GM06990 (cell line): Measurements from ENCODE around the gene NT5C1B.

Experiments used
- DNase-seq: peaks from one replicate; pipeline ENCODE4 v3.0.0-alpha.2; 2011; ENCODE audit not compliant: insufficient read length; ENCODE audit errors: extremely low read depth
- H3K27me3 ChIP-seq: replicated peaks from 2 replicates; pipeline ENCODE4 v1.6.0; 2011; ENCODE audit warnings: low read length; ENCODE audit not compliant: control insufficient read depth, insufficient read depth
- H3K36me3 ChIP-seq: 2 replicates; pipeline ENCODE4 v1.5.1; 2011; ENCODE audit warnings: low read length; ENCODE audit not compliant: control insufficient read depth, insufficient read depth
- H3K4me3 ChIP-seq: replicated peaks from 2 replicates; pipeline ENCODE4 v1.5.1; 2011; ENCODE audit warnings: low read depth, mild to moderate bottlenecking, control low read depth, low read length
- TF ChIP-seq, protein P1 (sequence below): IDR thresholded peaks from 2 replicates; pipeline ENCODE4 v1.5.1; 2011; ENCODE audit warnings: low read length, control low read depth, mild to moderate bottlenecking, inconsistent platforms; ENCODE audit not compliant: insufficient read depth, poor library complexity, severe bottlenecking

Gene NT5C1B

DNA sequence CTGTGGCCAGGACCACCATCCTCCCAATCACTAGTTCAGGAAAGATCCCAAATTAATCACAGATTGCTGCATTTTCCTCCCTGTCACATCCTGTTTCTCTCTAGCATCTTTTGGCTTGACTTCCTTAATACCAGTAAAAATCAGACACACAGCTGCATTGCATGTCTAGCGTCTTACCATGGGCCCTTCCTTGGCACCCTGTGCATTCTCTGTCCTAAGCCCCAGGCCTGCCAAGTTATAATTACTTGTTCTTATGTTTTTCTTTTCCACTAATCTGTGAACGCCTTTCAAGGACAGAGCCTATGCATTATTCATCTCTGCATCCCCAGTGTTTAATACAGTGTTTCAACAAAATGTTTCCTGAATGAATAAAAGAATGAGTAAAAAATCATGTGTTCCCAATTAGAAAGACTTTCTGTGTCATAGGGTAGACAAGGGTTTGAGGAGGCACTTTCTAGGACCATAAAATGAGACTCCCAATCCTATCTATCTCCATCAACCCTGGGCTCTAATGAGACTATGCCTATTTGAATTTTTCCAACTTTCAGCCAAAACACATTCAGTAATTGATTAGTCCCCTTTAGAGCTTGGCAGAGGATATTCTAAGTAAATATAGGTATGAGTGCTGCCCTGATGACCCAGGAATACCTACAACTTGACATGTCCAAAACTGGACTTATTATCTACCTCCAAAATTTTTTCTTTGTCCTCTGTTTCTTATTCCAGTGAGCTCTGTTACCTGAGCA lies 10.3 kb upstream of the NT5C1B start:
- TF ChIP-seq, protein P1, sequence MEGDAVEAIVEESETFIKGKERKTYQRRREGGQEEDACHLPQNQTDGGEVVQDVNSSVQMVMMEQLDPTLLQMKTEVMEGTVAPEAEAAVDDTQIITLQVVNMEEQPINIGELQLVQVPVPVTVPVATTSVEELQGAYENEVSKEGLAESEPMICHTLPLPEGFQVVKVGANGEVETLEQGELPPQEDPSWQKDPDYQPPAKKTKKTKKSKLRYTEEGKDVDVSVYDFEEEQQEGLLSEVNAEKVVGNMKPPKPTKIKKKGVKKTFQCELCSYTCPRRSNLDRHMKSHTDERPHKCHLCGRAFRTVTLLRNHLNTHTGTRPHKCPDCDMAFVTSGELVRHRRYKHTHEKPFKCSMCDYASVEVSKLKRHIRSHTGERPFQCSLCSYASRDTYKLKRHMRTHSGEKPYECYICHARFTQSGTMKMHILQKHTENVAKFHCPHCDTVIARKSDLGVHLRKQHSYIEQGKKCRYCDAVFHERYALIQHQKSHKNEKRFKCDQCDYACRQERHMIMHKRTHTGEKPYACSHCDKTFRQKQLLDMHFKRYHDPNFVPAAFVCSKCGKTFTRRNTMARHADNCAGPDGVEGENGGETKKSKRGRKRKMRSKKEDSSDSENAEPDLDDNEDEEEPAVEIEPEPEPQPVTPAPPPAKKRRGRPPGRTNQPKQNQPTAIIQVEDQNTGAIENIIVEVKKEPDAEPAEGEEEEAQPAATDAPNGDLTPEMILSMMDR = no peak
- Histone ChIP-seq H3K4me3 (no peak overlapping the region), H3K27me3 (no peaks in the 10 kb centered on the region), H3K36me3 (no peaks in the 10 kb centered on the region)
- no peak for DNase-seq

DNA sequence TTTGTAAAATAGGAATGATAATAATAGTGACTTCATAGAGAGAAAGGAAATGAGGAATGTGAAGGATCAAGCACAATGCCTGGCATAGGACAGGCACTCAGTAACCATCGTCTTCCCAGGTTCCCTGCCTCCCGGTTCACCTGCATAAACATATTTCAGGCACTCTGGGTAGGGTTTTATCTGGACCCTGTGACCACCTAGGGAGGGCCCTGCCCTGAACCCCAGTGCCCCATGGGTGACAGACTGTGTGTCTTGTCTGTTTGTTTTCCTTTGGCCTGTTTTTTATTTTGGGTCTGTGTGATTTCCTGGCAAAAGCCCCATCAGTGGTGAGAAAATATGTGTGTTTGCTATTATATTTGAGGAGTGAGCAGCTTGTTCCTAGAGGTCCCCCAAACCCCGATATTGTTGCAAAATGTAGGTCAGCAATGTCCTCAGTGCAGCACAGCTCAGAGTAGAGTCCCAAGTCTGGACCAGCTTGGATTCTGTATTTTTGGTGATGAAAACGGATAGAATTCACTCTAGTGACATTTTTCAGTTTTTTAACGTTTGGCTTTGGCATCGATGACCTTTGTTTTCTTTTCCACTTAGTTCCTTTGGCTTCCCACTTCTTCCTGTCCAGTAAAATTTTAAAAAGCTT lies 9.6 kb upstream of the NT5C1B start:
- Histone ChIP-seq H3K4me3 (no peak overlapping the region), H3K27me3 (no peaks in the 10 kb centered on the region), H3K36me3 (no peaks in the 10 kb centered on the region)
- TF ChIP-seq, protein P1 = no peak
- no peak for DNase-seq

DNA sequence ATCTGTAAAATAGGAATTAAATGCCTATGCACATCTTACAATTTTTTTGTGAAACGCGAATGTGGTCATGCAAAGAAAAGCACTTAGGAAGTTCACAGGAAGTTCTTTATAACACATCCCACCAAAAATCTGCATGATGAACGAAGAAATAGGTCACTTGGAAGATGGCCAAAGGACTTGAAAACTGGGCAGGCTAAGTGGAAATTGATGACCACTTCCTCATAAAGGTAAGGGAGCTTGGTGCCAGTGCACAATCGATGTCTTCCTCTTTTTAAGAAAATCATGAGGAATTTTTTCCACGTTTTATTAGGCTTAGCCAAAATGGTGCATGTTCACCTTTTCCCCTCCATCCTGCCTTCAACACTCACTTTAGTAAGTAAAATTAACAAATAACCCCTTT lies 8.2 kb upstream of the NT5C1B start:
- Histone ChIP-seq H3K27me3 (no peaks in the 10 kb centered on the region), H3K4me3 (no peak overlapping the region), H3K36me3 (no peaks in the 10 kb centered on the region)
- DNase-seq = no peak
- TF ChIP-seq, protein P1 = no peak

DNA sequence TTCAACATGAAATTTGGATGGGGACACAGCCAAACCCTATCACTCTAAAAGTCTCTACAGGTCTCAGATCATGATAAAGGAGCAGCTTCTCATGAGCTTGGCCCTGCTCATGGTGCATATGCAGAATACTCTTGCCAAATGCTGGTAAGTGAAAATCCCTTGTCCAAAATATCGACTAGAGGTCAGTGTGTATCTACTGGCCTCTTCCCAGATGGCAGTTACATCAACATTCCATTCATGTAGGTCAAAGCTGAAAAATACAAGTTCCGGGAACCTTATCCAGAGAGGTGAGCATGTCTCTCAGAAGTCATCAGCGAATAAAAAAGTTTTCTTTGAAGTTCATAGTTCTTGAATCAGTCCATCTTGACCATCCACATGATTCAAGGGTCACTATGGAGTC lies 7.6 kb upstream of the NT5C1B start:
- Histone ChIP-seq H3K36me3 (no peaks in the 10 kb centered on the region), H3K4me3 (no peak overlapping the region), H3K27me3 (no peaks in the 10 kb centered on the region)
- TF ChIP-seq, protein P1 = no peak
- no peak for DNase-seq

DNA sequence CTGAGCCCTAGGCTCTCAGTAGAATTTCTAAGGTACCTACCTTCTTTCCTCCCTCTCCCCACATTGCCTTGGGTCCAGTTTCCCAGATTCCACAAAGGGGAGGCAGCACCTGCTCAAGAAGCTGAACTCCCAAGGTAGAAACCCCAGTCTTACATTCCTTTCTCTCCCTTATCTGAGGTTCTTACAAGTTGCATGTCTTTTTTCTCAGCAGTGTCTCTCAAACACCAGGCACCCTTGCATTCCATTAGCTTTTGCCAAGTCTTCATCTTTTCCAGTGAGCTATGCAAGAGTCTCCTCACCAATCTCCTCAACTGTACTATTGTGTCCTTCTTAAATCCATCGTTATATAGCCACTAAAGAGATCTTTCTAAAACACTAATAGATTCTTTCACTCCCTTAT lies 4.1 kb upstream of the NT5C1B start:
- DNase-seq = no peak
- Histone ChIP-seq H3K4me3 (no peak overlapping the region), H3K27me3 (no peaks in the 10 kb centered on the region), H3K36me3 (no peaks in the 10 kb centered on the region)
- TF ChIP-seq, protein P1 = no peak
